GM19099 (cell line): ENCODE results near the gene FPR1.

Experiments used
- POLR2A ChIP-seq: IDR thresholded peaks from 3 replicates; pipeline ENCODE4 v1.6.1; 2011; ENCODE audit warnings: low read depth; ENCODE audit not compliant: insufficient read length; ENCODE audit errors: extremely low read depth

The FPR1 gene, protein sequence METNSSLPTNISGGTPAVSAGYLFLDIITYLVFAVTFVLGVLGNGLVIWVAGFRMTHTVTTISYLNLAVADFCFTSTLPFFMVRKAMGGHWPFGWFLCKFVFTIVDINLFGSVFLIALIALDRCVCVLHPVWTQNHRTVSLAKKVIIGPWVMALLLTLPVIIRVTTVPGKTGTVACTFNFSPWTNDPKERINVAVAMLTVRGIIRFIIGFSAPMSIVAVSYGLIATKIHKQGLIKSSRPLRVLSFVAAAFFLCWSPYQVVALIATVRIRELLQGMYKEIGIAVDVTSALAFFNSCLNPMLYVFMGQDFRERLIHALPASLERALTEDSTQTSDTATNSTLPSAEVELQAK

DNA sequence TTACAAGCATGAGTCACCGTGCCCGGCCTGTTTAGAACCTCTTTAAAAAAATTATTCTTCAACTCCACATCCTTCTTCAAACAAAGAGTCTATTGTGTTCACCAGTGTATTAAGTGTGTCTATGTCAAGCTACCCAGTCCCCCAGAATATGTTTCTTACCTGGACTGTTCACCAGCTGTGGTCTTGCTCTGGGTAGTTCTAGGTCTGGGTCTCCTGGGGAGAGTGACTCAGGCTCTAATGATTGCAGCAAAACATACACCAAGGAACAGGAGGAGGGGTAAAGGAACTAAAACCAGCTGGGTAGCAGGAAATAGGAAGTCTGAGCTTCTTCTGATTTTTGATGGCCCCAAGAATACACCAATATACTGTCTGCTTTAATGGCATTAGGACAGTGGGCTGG, at the start of gene FPR1:
TSS of gene FPR1 (minus strand) at position 224 of the 400 bp plus-strand sequence. CDS start 4,884 bp downstream, outside the sequence.
- no peak for TF ChIP-seq POLR2A

DNA sequence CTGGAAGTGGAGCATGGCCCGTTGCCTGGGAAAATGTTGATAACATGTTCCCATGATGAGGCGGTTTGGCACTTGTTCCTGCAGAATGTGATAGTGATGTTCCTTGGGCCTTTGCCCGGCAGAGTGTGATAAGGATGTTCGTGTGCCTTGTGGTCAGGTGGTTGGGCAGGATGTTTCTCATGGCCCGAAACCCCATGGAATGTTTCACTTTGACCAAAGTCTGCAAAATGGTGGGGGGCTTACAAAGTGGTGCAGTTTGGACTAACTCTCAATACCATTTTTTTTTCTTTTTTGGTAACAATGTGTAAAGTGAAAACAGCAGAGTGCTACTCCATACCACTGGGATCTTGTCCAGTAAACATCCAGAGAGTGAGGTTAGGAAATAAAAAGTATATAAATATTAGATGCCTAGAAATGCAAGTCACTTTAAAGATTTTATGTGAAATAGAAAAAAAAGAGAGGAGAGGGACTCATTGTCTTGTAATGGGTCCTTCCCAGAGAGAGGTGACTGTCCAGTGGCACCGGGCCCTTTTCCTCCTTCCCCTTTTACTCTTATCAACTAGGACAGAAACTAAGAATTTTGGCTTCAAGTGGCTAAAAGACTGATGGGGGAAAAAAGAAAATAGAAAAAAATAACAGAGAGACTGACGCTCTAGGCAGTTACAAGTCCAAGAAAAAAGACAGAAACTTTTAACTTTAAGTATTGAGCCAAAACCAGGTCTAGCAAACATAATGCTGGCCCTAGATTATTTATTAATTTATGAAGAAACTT, 49.0 kb upstream of the FPR1 start:
- no peak for TF ChIP-seq POLR2A

DNA sequence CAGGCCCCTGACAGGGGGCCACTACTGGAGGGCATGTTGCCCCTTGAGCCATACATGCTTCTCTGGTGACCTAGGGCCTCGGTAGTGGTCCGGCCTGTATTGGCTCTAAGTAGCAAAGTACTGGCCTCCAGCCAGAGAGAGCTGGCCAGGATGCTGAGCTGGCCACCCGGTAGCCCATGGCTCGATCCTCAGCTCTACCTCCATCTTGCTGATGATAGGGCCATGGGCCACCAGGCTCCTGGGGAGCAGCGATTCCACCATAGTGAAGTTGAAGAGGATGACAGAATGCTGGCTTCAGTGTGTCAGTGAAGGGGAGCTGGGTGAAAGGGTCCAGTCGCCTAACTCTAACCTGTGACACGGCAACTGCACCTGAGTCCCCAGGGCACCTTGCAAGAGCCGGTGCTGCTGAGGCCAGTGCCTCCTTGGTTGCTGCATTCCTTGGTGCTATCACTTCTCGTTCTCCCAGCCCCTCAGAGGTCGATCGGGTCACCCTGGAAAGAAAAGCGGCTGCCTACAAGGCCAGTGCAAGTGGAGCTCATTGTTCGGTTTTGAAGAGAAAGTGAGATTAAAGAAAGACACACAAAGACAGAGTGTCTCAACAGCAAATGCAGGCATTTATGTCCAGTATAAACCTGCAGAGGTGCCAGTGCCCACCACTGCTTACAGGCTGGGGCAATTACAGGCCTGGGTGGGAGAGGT, 48.2 kb upstream of the FPR1 start:
- TF ChIP-seq POLR2A = no peak

DNA sequence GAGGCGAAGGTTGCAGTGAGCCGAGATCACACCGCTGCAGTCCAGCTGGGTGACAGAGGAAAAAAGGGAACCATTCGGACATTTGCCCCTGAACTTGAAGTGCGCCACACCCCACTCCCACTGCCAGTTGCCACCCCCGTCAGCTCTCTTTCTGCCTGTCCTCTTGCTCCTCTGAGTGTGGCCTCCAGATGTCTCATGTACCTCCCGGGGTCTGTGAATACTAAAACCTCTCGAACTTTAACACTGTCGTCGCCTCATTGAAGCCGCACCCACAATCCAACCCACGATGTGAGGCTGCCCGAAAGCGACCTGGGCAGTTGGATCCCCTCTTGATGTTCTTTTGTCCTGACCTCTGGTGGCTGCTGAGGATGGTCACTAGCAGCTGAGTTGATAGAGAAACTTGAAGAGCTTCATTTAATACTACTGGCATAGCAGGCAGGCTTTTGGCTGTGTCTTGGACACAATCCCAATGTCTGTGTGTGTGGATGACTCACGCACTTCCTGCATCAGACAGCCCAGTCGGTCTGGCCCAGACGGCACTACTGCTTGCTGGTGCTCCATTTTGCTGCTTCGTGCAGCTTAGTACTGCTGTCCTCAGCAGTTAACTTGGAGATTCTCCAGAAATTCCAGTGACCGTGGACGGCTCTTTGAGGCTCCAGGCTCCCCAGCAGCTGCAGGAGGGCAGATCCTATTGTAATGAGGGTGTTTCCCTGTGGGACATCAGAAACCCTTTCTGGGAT, 47.5 kb upstream of the FPR1 start:
- no peak for TF ChIP-seq POLR2A

DNA sequence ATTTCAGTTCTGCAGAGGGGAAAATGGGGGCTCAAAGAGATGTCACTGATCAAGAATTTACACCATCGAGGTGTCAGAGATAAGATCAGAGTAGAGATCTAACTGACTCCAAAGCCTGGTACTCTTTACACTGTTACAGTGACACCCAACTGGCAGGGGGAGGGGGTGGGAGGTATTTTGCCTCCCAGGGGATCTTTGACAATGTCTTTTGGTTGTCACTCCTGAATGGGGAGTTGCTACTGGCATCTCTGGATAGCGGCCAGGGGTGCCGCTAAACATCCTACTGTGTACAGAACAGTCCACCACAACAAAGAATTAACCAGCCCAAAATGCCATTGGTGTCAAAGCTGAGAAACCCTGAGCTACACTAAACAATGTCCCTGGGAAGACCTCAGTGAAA, 46.4 kb upstream of the FPR1 start:
- no peak for TF ChIP-seq POLR2A

DNA sequence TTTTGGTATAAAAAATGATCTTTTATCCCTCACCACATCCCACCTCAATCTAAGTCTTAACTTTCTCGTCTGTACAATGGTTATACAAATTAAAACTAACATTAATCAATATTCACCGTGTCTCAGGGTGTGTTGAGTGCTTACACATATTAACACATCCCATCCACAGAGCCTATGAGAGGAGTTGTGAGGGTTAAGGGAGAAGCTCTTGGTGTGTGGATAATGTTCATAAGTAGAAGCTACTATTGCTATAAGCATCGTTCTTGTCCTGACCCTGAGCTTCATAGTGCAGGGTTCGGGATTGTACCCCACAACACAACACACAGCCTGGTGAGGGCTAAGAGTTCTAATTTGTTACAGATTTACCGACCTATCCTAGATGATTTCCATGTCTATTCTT, 45.8 kb upstream of the FPR1 start:
- TF ChIP-seq POLR2A = no peak

DNA sequence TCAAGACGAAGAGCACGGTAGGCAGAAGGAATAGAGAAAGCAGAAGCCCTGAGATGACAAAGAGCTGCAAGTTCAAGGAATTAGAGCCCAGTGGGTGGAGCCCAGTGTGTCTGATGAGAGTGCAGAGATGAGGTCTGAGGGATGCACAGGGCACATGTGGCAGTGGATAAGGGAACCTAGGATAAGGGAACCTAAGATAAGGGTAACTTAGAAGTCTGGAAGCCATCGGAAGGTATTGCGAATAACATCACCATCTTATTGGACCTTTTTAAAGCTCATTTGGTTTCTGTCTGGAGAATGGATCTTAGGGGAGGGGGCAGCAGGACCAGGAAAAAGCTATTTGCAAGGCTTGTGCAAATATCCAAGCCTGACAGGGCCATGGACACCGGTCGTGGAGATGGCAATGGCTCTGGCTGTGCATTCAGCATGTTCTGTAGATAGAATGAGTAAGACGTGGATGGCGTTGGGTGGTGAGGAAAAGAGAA, 44.6 kb upstream of the FPR1 start:
- no peak for TF ChIP-seq POLR2A

DNA sequence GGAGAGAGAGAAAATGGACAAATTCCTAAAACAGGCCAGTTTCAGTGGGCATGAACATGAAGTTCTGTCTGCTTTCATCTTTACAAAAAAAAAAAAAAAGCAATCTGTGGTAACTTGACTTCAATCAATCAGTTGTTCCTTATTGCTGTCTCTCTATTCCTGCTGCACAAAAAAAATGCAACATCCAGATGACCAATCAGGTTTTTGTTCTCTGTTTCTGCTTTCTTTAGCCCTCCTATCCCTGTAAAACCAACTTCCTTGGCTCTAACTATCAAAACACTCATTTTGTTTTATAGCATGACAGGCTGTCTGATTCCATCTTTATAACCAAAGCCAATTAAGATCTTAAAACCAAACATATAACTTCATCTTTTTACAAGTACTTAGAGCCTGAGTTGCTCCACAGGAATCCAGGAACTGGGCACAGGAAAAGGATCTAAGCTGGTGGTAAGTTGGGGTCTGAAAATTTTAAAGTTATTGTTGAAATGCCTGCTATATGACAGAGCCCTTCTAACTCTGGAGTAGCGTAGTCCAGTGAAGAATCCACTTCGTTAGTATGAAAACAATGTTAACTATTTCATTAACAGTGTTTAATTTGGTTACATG, 43.3 kb upstream of the FPR1 start, which contains the start of gene FPR3:
TSS of gene FPR3 (plus strand) at position 273 of the 606 bp plus-strand sequence. CDS start 28,592 bp downstream, outside the sequence.
- no peak for TF ChIP-seq POLR2A

DNA sequence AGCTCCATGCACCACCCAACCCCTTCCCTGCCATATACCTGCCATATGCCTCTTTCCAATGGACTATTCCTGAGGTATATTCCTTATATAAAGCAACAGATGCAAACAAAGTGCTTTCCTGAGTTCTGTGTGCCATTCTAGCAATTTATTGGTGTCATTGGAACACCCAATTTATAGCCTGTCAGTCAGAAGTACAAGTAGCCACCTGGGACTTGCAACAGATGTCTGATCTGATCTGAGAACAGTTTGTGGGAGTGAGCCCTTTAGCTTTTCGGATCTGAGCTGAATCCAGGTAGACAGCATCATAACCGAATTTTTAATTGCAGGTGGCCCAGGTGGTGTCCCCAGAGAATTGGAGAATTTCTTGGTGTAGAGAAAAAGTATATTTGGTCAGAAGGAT, 42.3 kb upstream of the FPR1 start:
- no peak for TF ChIP-seq POLR2A

DNA sequence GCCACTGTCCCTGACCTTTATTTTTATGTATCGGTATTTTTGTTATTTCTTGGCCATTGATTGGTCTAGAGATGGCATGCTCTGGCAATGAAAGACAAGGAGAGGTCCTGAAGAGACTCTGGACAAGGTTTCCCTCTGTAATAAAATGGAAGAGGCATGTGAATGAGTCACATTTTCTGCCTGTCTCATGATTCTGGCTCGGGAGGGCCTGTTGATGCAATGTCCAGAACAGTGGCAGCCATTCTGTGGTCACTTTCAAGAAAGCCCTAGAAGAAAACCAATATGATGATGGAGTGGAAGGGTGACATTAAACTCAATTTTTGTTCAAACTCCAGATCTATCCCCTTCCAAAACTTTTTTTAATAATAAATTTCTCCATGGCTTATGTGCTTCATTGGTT, 41.3 kb upstream of the FPR1 start:
- TF ChIP-seq POLR2A = no peak

DNA sequence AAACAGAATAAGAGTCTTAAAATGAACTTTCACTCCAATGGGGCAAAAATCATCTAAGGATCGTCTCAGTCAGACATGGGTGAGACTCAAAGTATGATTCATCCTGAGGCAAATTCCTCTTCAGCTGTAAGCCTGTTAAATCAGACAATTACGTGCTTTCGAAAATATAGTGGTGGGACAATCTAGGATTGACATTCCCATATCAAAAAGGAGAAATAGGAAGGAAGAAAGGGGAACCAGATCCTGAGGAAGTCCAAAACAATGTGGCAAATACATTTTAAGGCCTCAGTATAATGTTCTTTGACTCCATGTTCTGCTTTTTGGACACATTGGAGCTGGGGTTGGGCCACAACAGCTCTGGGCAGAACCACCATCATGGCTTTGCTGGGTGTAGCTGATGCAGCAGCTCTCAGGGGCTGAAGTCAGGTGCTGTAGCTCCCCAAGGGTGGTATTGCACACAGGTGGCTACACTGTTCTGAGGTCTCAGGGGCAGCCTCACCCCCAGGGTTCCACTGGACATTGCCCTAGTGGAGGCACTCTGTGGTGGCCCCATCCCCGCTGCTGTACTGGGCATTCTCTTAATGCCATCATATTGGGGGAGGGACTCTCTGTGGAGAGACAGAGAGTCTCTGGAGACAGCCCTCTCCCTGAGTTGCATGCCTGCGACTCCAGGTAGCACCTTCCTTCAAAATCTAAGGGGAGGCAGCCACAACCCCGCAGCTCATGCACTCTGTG, 37.5 kb upstream of the FPR1 start:
- no peak for TF ChIP-seq POLR2A

DNA sequence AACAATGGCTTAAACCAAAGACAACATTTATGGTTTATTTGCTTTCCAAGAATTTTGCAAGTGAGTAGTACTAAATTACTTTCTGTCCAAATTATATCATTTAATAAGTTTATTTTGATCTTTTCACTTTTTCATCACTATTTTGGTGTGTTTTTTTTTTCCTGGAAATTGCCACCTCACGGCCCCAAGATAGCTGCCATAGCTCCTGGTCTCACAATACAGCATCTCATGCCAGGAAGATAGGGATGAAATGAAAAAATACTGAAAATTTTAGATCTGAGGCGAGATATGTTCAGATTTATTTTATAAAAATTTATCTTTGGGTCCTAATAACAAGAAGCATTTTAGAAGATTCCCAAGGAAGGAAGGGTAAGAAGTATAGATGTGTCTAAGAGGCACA, 36.4 kb upstream of the FPR1 start:
- TF ChIP-seq POLR2A = no peak

DNA sequence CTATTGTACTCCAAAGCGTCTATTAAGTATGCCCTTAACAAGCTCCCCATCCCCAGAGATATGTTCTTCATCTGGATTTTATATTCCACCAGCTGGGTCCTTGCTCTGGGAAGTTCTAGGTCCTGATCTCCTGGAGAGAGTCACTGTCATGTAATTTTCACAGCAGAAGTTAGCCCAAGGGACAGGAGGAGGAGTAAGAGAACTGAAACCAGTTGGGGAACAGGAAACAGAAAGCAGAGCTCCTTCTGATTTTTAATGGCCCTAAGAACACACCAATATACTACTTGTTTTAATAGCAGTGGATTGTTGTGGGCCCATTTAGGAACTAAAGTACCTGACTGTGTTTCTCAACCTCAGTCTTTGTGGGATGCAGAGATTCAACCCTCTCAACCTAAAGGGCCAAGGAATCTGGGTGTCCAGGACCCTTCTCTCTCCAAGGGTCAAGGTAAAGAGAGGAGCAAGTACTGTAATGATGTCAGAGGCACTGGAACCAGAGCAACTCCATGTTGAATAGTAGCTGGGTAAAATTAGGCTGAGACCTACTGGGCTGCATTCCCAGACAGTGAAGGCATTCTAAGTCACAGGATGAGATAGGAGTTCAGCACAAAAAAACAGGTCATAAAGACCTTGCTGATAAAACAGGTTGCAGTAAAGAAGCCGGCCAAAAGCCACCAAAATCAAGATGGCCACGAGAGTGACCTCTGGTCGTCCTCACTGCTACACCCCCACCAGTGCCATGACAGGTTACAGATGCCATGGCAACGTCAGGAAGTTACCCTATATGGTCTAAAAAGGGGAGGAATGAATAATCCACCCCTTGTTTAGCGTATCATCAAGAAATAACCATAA, 35.2 kb upstream of the FPR1 start:
- TF ChIP-seq POLR2A = no peak
